GM12801 (cell line): Measurements from ENCODE around the gene HEXD.

Experiments used
- CTCF ChIP-seq: IDR thresholded peaks from one replicate; pipeline ENCODE4 v1.5.1; 2011; ENCODE audit warnings: control low read depth; ENCODE audit not compliant: insufficient read length; ENCODE audit errors: extremely low read depth

HEXD gene

GRCh38 chr17:82386255-82386831, 31.8 kb upstream of the HEXD start:
- no peak for TF ChIP-seq CTCF

- TF ChIP-seq CTCF, result no peak
These were observed 31.1 kb upstream of the HEXD start for GRCh38 chr17:82386881-82387704.

- TF ChIP-seq CTCF, result no peak
These were observed 30.4 kb upstream of the HEXD start for GRCh38 chr17:82387705-82388106.

GRCh38 chr17:82388223-82388921, 29.8 kb upstream of the HEXD start:
- TF ChIP-seq CTCF, result no peak

GRCh38 chr17:82388922-82389283, 29.2 kb upstream of the HEXD start:
- TF ChIP-seq CTCF, result no peak

GRCh38 chr17:82389379-82389778, 28.8 kb upstream of the HEXD start:
- no peak for TF ChIP-seq CTCF

- no peak for TF ChIP-seq CTCF
These were observed 27.9 kb upstream of the HEXD start for GRCh38 chr17:82390015-82390859.
